Measurements from ENCODE around the gene TBC1D8.

Gene TBC1D8

DNA sequence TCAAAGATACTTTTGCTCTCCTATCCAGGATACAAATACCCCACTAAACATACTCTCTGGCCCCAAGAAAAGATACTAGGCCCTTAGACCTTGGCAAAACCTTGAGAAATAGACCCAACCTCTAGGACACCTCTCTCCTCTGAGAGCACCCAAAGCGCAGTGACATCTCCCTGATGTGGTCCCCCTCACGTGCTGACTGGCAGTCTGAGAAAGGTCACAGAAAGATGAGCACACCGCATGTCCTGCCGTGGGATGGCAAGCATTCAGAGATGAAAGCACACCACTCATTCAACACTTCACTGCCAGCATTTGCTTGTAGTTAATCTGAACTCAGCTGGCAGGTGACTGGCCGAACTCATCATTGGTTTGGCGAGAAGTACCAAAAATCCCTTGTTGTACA is 6.1 kb upstream of the TBC1D8 start:
- Histone ChIP-seq H3K36me3 (ENCODE audit: insufficient read depth, low read length) (no peaks in the 10 kb centered on the region), H3K9me3 (ENCODE audit: low read depth, low read length) (no peaks in the 10 kb centered on the region), H3K9ac (ENCODE audit: insufficient read length) (no peak overlapping the region), H3K4me3 (no peak overlapping the region), H3K27ac (no peak overlapping the region)
- no peak for DNase-seq (ENCODE audit: low read depth, low spot score)
- TF ChIP-seq POLR2AphosphoS5 (IDR thresholded peaks at IDR 0.05; ENCODE audit: borderline replicate concordance, low read depth, low read length), result no peak
- TF ChIP-seq FOXP2 (optimal IDR thresholded peaks at IDR 0.05; ENCODE audit: control extremely low read depth, extremely low read length, insufficient read depth), result no peak
- TF ChIP-seq EZH2 (IDR thresholded peaks at IDR 0.05), result no peak

DNA sequence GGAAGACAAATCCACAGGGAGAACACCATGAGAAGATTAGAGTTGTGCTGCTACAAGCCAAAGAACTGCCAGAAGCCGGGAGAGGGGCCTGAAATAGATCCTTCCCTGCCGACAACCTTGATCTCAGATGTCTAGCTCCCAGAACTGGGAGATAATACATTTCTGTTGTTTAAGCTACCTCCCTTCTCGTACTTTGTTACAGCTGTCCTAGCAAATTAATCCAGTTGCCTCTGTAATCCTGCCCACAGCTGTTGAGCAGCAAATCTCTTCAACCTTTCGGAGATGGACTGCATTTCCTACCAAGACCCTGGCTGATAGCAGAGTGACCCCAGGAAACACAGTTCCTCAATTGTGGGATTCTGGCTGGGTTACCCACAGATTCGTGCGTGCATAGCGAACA is 2.6 kb upstream of the TBC1D8 start:
- H3K4me3 ChIP-seq, result no peak overlapping the region
- no peak for DNase-seq (ENCODE audit: low read depth, low spot score)
- no peak overlapping the region for H3K9ac ChIP-seq (ENCODE audit: insufficient read length)
- H3K9me3 ChIP-seq (ENCODE audit: low read depth, low read length), result no peaks in the 10 kb centered on the region
- H3K27ac ChIP-seq, result no peak overlapping the region
- no peaks in the 10 kb centered on the region for H3K36me3 ChIP-seq (ENCODE audit: insufficient read depth, low read length)
- TF ChIP-seq EZH2 (IDR thresholded peaks at IDR 0.05), result no peak
- no peak for TF ChIP-seq FOXP2 (optimal IDR thresholded peaks at IDR 0.05; ENCODE audit: control extremely low read depth, extremely low read length, insufficient read depth)
- no peak for TF ChIP-seq POLR2AphosphoS5 (IDR thresholded peaks at IDR 0.05; ENCODE audit: borderline replicate concordance, low read depth, low read length)

DNA sequence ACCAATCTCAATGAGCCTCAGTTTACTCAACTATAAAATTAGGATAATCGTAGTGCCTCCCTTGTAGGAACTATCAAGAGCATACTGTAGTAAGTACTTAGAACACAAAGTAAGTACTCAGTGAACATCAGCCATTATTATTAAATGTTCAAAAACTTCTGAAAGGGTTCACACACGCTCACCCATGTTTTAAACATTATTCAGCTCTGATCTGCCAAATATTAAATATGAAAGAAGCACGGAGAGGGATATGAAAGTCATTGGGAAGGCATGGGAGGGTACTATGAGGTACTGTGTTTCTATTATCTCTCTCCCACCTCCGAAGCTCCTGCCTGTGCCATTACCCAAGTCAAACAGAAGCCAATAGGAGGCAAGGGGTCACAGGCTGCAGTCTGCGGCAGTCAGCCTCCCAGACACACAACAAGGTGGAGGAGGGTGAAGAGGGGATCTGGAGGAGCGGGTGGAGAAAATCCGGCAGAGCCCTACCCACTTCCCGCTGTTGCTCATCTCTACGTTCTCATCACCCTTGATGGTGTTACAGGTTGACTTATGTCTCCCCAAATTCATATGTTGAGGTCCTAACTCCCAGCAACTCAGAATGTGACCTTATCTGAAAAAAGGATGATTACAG is 2.0 kb upstream of the TBC1D8 start:
- no peak overlapping the region for H3K27ac ChIP-seq
- no peak overlapping the region for H3K4me3 ChIP-seq
- no peak for TF ChIP-seq FOXP2 (optimal IDR thresholded peaks at IDR 0.05; ENCODE audit: control extremely low read depth, extremely low read length, insufficient read depth)
- no peak for TF ChIP-seq EZH2 (IDR thresholded peaks at IDR 0.05)
- TF ChIP-seq POLR2AphosphoS5 (IDR thresholded peaks at IDR 0.05; ENCODE audit: borderline replicate concordance, low read depth, low read length), result no peak
- H3K9ac ChIP-seq (ENCODE audit: insufficient read length), result no peak overlapping the region
- H3K9me3 ChIP-seq (ENCODE audit: low read depth, low read length), result no peaks in the 10 kb centered on the region
- DNase-seq (ENCODE audit: low read depth, low spot score), result no peak
- H3K36me3 ChIP-seq (ENCODE audit: insufficient read depth, low read length), result no peaks in the 10 kb centered on the region

DNA sequence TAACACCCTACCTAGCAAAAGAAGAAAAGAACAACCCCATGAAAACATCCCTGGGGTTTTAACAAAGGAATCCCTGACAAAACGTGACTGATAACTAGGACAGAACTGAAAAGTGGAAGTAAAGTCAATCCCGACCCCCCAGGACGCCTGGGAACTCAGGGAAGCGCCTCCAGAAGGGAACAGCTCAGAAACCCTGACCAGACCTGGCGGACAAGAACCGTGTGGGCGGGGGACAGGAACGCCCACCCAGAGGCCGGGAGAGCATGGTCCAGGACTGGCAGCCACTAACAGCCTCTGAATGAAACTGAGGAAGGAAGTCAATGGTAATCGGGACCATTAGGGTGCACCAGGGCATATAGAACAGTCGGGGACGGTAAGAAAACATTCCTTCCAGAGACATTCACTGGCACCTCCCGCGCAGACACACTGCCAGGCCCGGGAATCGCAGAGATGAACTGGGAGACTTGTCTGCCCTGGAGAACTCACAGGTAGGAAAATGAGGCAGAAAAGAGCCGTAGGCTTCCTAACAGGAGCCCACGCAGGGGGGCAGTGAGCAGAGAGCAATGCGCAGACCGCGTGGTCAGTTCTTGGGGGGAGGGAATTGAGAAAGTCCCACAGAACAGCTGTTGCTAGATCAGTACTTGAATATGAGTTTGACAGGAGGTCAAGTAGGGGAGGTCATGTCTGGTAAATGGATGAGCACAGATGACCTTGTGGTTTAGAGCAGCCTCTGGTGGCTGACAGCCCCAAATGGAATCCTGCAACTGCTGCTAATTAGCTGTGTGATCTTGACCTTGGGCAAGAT is 1.3 kb upstream of the TBC1D8 start:
- DNase-seq (ENCODE audit: low read depth, low spot score), result no peak
- H3K4me3 ChIP-seq, result peak overlapping the region; percentile 94
- H3K36me3 ChIP-seq (ENCODE audit: insufficient read depth, low read length), result no peaks in the 10 kb centered on the region
- no peaks in the 10 kb centered on the region for H3K9me3 ChIP-seq (ENCODE audit: low read depth, low read length)
- TF ChIP-seq POLR2AphosphoS5 (IDR thresholded peaks at IDR 0.05; ENCODE audit: borderline replicate concordance, low read depth, low read length) (no peak), FOXP2 (optimal IDR thresholded peaks at IDR 0.05; ENCODE audit: control extremely low read depth, extremely low read length, insufficient read depth) (no peak), EZH2 (IDR thresholded peaks at IDR 0.05) (no peak)
- H3K9ac ChIP-seq (ENCODE audit: insufficient read length), result peak overlapping the region; percentile 94
- H3K27ac ChIP-seq, result no peak overlapping the region

DNA sequence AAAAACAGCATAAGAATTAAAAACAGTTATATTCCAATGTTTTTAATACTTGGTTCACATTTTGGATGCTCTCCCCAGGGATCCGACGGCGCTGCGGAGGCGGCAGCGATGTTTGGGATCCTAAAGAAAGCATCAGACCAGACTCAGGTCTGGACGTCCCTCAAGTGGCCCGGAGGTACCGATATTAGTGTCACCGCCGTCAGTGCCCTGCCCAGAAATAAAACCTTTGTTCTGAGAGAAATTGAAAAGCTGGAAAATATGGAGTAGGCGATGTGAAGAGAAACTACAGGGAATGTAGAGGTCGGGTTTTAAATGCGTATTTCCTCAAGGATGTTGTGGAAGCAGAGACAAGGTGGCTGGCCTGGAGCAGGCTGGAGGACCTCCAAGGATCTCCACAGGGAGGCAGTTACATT is 683 bp upstream of the TBC1D8 start:
- Histone ChIP-seq H3K36me3 (ENCODE audit: insufficient read depth, low read length) (no peaks in the 10 kb centered on the region), H3K9me3 (ENCODE audit: low read depth, low read length) (no peaks in the 10 kb centered on the region), H3K27ac (no peak overlapping the region), H3K9ac (ENCODE audit: insufficient read length) (peak overlapping the region; percentile 94), H3K4me3 (peak overlapping the region; percentile 94)
- no peak for TF ChIP-seq EZH2 (IDR thresholded peaks at IDR 0.05)
- no peak for TF ChIP-seq POLR2AphosphoS5 (IDR thresholded peaks at IDR 0.05; ENCODE audit: borderline replicate concordance, low read depth, low read length)
- no peak for TF ChIP-seq FOXP2 (optimal IDR thresholded peaks at IDR 0.05; ENCODE audit: control extremely low read depth, extremely low read length, insufficient read depth)
- DNase-seq (ENCODE audit: low read depth, low spot score), result no peak

DNA sequence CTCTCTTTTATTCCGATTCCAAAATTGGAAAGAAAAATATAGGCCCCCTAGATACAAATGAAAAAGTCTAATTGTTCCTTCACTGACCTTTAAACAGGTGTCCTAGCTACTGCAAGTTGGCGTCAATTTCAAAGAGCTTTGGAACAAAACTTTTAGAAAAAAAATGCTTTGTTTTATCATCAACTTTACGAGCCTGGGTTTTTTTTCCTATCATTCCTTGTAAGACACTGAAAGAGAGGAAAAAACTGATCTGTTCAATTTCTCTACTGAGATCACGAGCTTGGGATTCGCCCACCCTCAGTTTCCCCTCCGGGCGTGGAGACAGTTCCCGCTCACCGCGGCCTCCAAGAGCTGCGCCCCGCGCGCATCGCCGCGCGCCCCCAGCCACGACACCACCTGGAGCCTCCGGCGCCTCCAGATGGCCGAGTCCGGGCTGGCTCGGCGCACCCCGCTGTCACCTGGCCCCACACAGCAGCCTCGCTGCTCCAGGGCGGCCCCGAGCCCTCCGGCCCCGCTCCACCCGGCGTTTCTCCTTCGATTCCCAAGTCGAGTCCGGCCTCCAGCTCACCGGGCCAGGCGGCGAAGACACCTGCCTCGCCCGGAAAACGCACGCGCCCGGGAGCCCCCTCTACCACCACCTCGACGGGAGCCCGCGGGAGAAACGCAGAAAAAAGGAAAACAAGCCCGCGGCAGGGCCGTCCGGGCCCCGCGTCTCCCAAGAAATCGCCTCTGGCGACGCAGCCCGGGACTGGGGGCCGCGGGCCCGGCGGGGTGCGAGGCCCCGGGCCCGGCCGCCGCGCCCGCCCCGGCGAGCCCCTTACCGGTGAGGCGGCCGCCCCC is 656 bp downstream of the TBC1D8 start:
- peak overlapping the region; percentile 89 for H3K4me3 ChIP-seq
- DNase-seq (ENCODE audit: low read depth, low spot score), result no peak
- H3K9ac ChIP-seq (ENCODE audit: insufficient read length), result peak overlapping the region; percentile 74
- no peaks in the 10 kb centered on the region for H3K36me3 ChIP-seq (ENCODE audit: insufficient read depth, low read length)
- H3K27ac ChIP-seq, result no peak overlapping the region
- no peaks in the 10 kb centered on the region for H3K9me3 ChIP-seq (ENCODE audit: low read depth, low read length)
- TF ChIP-seq POLR2AphosphoS5 (IDR thresholded peaks at IDR 0.05; ENCODE audit: borderline replicate concordance, low read depth, low read length), result no peak
- TF ChIP-seq FOXP2 (optimal IDR thresholded peaks at IDR 0.05; ENCODE audit: control extremely low read depth, extremely low read length, insufficient read depth), result no peak
- TF ChIP-seq EZH2 (IDR thresholded peaks at IDR 0.05), result no peak

DNA sequence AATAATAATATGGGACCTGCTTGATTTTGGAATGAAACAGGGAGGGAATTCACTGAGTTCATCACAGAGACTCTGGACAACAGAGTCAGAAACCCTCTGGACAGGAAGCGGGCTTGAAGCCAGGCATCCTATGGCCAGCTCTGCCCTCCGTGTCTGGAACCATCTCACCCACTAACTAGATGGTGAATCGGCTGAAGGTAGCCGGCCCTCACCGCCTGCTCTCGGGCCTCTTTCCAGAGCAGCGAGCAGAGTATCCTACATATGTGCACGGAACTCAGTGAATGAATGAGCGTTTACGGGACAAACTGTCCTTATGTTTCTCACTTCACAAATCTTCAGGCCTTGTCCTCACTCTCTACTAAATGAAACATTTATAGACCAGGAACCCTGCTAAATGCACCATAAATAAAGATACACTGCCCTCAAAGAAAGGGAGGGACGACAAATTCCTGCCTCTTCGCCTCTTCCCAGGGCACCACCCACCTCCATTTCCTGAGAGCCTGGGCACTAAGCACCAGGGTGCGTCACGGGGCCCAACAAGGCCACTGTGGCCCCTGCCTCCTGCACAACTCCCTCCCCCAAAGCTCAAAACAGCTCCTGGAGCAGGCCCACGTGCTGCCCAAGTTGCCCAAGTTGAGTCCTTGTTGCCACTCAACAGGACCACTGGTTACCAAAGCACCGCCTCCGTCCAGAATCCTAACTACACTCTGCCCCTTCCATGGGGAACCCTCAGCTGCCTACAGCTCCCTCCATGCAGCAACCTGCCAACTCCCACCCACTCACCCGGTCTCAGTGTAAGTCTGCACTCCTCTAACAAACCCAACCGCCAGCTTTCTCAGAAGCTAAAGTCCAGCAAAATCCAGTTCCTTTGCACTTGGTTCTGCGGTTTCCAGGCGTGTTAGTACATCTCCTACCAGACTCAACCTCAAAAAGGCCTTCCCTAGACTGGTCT is 1.7 kb downstream of the TBC1D8 start:
- no peaks in the 10 kb centered on the region for H3K9me3 ChIP-seq (ENCODE audit: low read depth, low read length)
- DNase-seq (ENCODE audit: low read depth, low spot score), result no peak
- no peaks in the 10 kb centered on the region for H3K36me3 ChIP-seq (ENCODE audit: insufficient read depth, low read length)
- no peak for TF ChIP-seq POLR2AphosphoS5 (IDR thresholded peaks at IDR 0.05; ENCODE audit: borderline replicate concordance, low read depth, low read length)
- no peak for TF ChIP-seq FOXP2 (optimal IDR thresholded peaks at IDR 0.05; ENCODE audit: control extremely low read depth, extremely low read length, insufficient read depth)
- TF ChIP-seq EZH2 (IDR thresholded peaks at IDR 0.05), result no peak
- peak overlapping the region; percentile 74 for H3K9ac ChIP-seq (ENCODE audit: insufficient read length)
- no peak overlapping the region for H3K27ac ChIP-seq
- peak overlapping the region; percentile 89 for H3K4me3 ChIP-seq
